KG1 (cell line): ENCODE results near the gene CUX1.
"Not testable (repeated sequence)": the region's sequence is repeated elsewhere in the genome, so short reads cannot be mapped to it uniquely, and the experiment has no call there.

Experiments used
- DNase-seq: peaks from one replicate; lab custom pipeline; 2025; lab: John Stamatoyannopoulos, UW

Gene CUX1

DNA sequence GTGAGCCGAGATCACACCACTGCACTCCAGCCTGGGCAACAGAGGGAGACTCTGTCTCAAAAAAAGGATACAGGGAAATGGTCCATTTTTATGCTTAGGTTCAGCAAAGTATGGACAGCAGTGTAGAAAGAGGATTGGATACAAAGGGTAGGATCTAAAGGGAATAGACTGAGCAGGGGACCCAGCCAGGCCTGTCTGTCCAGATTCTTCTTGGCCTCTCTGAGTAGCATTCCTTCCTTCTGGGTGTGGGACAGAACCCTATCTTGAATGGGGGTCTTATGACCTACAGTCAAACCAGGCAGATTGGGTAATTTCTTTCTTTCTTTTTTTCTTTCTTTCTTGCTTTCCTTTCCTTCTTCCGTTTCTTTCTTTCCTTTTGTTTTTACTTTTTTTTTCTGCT lies 494.9 kb downstream of the CUX1 start:
- DNase-seq: no peak

DNA sequence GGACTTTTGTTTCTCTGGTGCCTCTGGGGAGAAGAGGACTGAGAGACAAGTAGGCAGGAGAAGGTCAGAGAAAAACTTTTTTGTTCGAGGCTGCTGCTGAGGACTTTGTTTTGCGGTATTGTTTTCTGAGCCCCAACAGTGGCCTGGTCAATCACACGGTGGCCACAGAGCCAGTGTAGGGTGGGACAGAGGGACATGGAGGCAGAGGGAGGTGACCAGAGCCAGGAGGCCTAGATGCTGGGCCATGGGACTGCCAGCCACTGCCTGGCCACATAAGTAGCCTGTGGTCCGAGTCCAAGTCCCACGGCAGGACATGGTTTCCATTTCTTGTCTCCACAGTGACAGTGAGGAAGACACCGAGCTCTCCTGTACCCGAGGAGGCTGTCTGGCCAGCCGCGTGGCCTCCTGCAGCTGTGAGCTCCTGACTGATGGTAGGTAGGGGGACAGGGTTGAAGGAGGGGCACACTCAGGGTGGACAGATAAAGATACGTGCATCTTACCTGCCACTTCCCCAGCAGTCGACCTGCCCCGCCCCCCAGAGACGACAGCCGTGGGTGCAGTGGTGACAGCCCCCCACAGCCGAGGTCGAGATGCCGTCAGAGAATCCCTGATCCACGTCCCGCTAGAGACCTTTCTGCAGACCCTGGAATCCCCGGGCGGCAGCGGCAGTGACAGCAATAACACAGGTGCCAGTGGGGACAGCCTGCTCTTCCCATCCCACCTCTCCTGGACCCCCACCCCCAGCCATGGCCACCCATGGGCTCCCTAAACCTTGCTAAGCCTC lies 496.8 kb downstream of the CUX1 start:
- no peak for DNase-seq

DNA sequence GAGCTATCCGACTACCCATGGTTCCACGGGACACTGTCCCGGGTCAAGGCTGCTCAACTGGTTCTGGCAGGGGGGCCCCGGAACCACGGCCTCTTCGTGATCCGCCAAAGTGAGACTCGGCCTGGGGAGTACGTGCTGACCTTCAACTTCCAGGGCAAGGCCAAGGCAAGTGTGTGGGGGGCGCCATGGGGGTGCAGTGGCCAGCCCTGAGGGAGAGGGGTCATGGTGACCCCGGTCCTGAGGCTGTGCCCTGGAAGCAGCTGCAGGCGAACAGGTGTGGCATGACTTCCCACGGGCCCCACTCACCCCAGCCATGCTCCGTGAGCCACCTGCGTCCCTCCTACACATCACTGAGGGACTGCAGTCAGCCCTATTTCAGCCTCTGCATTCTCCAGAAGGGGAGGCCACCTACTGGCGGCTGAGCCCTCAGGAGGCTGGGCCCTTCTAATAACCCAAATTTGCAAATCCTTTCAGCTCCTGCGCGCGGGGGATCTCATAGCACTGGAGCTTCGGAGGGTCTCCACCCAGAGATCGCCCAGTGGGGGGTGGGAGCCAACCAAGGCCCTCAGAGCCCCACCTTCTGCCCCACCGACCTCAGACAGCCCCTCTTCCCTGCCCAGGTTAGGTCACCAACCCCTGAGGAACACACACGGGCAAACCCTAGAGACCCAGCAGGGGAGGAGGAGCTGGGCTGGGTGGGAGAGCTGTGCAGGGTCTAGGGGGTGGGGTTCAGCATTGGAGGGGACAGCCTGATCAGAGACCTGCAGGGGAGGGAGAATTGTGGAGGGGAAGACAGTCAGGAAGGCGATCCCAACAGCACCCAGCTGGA lies 500.0 kb downstream of the CUX1 start:
- DNase-seq: no peak

DNA sequence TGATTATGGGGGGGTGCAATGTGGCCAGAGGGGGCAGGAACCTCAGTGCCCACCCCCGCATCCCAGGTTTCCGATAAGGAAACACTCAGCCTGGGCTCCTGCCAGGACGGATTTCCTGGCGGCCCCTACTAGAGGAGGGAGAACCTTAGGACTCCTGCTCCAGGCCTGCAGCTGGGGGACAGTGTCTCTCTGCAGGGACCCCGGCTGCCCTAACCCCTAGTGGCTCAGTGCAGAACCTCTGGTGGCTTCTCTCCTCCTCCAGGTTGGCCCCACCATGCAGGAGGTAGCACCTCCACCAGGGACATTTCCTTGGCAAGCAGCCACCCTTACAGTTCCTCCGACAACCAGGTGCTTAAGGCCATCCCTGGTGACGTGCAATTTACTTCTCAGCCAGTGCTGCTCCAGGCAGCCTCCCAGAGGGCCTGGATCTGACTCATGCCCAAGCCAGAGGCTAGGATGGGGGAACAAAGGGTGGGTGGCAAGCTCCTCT lies 501.1 kb downstream of the CUX1 start:
- no peak for DNase-seq

DNA sequence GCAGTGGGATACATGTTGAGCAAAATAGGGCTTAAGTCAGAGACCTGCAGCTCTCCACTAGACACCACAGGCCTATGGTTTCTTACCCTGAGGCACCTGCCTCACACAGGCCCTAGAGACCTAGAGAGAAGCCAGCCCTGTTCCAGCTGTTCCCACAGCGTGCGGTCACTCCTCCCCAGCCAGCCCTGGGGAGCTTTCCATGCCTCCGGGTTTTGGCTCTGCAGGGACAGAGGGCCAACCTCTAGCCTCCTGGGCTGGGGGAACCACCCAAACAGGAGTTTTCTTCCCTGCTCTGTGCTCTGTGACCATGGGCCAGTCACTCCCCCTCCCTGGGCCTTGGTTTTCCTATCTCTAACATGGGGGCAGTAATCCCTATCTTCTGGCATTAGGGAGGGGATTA lies 502.2 kb downstream of the CUX1 start:
- DNase-seq: no peak

DNA sequence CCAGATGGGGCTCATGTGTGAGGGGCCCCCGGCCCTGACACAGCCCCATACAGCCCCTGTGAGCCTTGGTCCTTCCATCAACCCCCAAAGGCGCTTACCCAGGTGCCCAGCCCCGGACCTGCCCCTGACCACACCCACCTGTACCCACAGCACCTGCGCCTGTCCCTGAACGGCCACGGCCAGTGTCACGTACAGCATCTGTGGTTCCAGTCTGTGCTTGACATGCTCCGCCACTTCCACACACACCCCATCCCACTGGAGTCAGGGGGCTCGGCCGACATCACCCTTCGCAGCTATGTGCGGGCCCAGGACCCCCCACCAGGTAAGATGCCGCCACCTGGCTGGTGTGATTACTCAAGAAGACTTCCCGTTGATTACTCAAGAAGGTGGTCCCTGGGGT lies 502.8 kb downstream of the CUX1 start:
- no peak for DNase-seq

DNA sequence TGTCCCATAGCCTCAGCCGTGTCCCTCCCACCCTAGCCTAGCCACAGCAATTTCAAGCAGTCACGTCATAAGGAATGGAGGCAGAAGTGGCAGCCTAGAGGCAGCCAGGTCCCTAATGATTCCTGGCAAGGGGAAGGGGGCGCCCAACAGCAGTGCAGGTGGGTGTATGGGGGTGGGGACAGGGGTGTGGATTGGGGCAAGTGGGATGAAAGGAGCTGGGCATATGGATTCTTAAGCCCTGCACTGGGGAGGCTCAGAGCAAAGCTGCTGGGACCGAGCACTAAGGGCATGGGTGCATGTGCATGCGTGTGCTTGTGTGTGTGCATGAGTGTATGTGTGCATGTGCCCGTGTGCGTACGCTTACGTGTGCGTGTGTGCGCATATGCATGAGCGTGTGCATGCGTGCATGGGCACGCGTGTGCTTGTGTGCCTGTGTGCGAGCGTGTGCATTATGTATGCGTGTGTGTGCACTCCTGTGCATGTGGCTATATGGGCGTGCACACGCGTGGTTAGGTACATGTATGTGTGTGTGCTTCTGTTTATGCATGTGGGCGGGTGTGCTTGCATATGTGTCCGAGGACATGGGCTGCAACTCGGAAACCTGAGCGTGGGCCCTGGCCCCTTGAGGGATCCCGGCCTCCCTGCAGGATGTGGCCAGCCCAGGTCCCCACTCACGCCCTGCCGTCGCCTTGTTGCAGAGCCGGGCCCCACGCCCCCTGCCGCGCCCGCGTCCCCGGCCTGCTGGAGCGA lies 503.4 kb downstream of the CUX1 start:
- DNase-seq: no peak

DNA sequence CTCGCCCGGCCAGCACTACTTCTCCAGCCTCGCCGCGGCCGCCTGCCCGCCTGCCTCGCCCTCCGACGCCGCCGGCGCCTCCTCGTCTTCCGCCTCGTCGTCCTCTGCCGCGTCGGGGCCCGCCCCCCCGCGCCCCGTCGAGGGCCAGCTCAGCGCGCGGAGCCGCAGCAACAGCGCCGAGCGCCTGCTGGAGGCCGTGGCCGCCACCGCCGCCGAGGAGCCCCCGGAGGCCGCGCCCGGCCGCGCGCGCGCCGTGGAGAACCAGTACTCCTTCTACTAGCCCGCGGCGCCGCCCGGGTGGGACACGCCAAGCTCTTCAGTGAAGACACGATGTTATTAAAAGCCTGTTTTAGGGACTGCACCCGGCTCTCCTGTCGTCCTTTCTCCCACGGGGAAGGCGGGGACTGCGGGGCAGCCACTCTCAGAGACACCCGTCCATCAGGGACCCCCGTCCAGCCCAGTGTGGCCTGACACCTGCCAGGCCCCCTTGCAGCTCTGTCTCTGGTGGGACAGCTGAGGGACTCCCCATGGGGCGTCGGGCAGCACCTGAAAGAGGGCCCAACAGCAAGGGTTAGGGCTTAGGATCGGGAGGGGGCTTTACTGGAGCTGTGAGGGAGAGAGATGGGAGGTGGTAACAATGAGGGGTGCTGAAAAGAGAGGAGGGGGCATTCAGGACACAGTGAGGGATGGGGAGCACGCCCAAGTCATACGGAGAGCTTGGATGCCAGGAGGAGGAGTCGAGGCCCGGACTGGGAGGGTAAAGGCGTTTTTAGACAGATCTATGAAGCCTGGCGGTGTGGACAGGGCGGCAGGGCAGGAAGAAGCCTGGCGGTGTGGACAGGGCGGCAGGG lies 504.1 kb downstream of the CUX1 start:
- no peak for DNase-seq

DNA sequence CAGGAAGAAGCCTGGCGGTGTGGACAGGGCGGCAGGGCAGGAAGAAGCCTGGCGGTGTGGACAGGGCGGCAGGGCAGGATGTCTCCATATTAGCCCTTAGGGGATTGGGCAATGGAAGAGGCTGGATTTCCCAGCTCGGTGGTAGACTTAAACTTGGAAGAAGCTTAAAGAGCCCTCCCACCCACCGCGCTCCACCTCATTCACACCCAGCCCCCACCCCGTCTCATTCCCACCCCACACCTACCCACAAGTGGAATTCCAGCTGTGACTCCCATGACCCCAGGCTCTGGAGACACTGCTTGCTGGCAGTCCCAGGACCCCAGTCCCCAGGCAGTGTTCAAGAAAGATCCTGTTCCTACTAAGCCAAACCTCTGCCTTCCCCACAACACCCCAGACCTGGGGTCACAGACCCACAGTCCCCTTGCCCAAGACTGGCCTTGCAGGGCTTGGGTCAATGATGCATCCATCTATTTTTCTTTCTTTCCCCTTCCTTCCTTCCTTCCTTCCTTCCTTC lies 504.8 kb downstream of the CUX1 start:
- no peak for DNase-seq

DNA sequence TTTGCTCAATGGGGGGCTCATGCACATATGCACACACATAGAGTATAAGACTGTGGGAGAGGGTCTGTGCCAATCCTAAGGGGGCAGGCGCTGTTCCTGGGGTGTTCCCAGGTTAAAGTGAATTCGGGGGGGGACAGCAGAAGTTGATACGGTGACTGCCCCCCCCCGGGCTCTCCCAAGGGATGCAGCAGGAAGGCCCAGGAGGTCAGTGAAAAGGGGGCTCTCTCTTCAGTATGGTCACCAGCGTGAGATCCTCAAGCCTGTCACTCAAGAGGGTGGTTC lies 506.4 kb downstream of the CUX1 start:
- no peak for DNase-seq

DNA sequence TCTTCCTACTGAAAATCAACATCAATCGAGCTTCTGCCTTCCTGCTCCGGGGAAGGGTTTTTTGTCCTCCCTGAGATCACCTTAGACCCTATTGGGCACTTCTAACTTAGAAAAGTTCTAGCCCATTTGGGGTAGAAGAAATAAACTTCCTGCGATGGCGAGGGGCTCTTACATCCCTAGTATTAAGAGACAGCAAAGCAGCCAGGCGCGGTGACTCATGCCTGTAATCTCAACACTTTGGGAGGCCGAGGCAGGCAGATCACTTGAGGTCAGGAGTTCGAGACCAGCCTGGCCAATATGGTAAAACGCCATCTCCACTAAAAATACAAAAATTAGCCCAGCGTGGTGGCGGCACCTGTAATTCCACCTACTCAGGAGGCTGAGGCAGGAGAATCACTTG lies 507.7 kb downstream of the CUX1 start:
- not testable (repeated sequence) for DNase-seq

DNA sequence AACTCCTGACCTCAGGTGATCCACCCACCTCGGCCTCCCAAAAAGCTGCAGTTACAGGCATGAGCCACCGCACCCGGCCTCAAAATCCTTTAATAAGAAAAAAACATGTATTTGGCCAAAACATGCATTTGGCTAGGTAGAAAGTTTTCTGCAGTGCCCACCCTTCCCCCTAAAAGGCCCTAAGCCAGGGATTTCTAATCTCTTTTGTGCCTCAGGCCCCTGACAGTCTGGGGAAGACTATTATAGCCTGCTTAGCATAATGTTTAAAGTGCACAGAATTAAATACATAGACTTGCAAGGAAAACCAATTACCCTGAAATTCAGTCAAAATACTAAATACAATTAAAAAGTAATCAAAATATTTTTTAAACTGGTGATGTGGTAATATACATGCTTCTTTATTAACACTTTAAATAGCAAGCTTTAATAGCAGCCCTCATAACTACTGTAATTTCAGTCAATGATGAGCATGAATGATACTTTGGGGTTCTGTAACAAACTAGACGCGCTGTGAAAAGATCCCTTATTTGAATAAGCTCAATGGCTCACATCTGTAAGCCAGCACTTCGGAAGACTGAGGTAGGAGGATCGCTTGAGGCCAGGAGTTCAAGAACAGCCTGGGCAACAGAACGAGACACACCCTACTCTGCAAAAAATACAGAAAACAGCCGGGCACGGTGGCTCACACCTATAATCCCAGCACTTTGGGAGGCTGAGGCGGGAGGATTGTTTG lies 508.9 kb downstream of the CUX1 start:
- DNase-seq: no peak

DNA sequence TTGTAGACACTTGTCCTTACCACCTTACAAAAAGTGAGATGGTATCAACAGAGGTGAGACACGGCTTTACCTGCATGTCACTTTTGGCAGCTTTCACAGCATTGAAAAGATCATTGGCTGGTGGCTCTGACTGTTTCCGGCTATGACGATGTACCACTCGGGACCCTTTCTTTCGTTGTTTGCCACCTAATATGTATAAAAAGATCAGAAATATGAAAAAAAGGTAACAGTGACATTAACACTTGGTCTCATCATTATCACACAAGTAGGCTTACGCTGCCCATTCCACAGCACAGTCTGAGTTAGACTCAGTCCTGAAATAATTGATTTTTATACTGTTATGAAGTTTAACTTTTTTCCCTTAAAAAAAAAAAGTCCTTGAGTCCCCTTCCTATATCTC lies 509.8 kb downstream of the CUX1 start:
- DNase-seq: not testable (repeated sequence)

DNA sequence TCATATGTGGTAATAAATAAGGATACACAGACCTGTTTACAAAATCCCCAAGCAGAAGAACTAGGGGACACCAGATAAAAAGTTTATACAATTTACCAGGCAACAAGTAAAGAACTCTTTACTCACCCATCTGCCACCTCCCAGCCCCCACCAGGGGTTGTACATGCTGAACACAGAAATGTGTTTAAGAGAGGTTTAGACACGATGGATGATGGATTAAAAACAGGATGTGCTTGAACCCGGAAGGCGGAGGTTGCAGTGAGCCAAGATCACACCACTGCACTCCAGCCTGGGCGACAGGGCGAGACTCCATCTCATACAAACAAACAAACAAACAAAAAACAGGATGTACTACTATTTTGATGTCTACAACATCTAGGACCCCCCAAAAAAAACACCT lies 511.4 kb downstream of the CUX1 start:
- DNase-seq: not testable (repeated sequence)

DNA sequence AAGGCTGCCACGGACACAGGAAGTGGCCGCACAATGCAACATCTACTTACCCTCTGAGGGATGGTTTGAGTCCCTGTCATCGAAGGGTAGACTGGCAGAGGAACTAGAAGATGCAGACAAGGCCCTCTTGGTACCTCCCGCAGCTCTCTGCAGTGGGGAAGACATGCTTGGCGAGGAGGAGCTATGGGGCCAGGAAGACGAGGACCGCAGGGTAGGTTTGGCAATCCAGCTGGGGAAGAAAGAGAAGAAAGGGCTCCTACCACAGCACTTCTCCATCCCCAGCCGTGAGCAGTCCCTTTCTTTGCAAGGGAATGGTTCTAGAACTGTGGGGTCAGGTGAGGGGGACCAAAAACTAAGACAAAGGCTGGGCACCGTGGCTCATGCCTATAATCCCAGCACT lies 511.9 kb downstream of the CUX1 start:
- not testable (repeated sequence) for DNase-seq

DNA sequence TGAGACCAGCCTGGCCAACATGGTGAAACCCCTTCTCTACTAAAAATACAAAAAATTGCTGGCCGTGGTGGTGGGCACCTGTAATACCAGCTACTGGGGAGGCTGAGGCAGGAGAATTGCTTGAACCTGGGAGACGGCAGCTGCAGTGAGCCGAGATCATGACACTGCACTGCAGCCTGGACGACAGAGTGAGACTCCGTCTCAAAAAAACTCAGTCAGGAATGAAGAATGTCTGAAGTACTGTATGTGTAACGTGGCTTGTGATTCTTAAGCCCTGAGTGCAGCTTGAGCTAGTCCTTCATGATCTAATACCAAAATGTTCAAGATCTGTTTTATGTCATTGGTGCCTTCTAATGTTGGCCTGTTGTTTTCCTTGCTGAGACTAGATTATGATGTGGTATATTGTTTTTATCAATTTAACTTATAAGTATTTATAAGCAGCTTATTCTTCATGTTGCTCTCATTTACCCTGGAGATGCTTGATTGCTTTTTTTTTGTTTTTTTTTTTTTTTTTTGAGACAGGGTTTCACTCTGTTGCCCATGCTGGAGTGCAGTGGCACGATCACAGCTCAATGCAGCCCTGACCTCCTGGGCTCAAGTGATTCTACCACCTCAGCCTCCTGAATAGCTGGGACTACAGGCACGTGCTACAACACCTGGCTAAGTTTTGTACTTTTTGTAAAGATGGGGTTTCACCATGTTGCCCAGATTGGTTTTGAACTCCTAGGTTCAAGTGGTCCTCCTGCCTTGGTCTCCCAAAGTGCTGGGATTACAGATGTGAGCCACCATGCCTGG lies 513.4 kb downstream of the CUX1 start:
- DNase-seq: not testable (repeated sequence)
